K562 (cell line): ENCODE results near the gene NT5C1A. TPM values are rescaled to one million over a fixed set of nuclear protein-coding genes. Genes with fewer than 3 reads are reported as not detected.

ENCODE experiments used
- ARID1B ChIP-seq: fragments of 450-650 bp; IDR thresholded peaks from 2 replicates; pipeline ENCODE4 v1.6.1; 2016; ENCODE audit warnings: antibody characterized with exemption, mild to moderate bottlenecking, inconsistent platforms
- FIP1L1 ChIP-seq: fragments of 200-400 bp; formaldehyde crosslinking; IDR thresholded peaks from 2 replicates; pipeline ENCODE4 v1.6.1; 2018; ENCODE audit warnings: mild to moderate bottlenecking, low read depth, low read length; ENCODE audit not compliant: poor library complexity, severe bottlenecking
- FOXA1 ChIP-seq: fragments of 450-650 bp; IDR thresholded peaks from 2 replicates; pipeline ENCODE4 v1.6.1; 2016; ENCODE audit warnings: mild to moderate bottlenecking, borderline replicate concordance
- FOXA3 ChIP-seq, 2 experiments: fragments of 450-650 bp in 1 of 2; sonication (generic) in 1 of 2; formaldehyde crosslinking; IDR thresholded peaks in 1 of 2; conservative IDR thresholded peaks in 1 of 2; 2 replicates each; pipeline versions ENCODE4 v1.4.0 to v1.8.0; 2020 to 2022; ENCODE audit warnings: mild to moderate bottlenecking in 2 of 2, missing genetic modification reagents in 1 of 2
- GTF2F1 ChIP-seq: IDR thresholded peaks from 2 replicates; pipeline ENCODE4 v1.6.1; 2011; ENCODE audit warnings: low read depth, low read length, improper control_type of control experiment
- MYNN ChIP-seq, 2 experiments: sonication (generic); formaldehyde crosslinking in 1 of 2; IDR thresholded peaks; 2 replicates each; pipeline versions ENCODE4 v1.5.0 to v1.6.1; 2016 to 2020; ENCODE audit warnings: antibody characterized with exemption in 1 of 2, missing genetic modification reagents in 1 of 2
- NBN ChIP-seq: fragments of 450-650 bp; IDR thresholded peaks from 2 replicates; pipeline ENCODE4 v1.6.1; 2016; ENCODE audit warnings: low read depth, mild to moderate bottlenecking
- POLR2A ChIP-seq: fragments of 450-650 bp; conservative IDR thresholded peaks from 2 replicates; pipeline ENCODE4 v1.6.1; 2016
- RCOR1 ChIP-seq, 2 experiments: IDR thresholded peaks; 2 replicates each; pipeline ENCODE4 v1.6.1; 2012; ENCODE audit warnings: low read depth in 2 of 2, low read length in 2 of 2, borderline replicate concordance in 1 of 2, improper control_type of control experiment in 1 of 2
- SPI1 ChIP-seq: IDR thresholded peaks from 2 replicates; pipeline ENCODE4 v1.6.1; 2011; ENCODE audit warnings: low read depth, low read length, control low read depth, borderline replicate concordance
- TCFL5 ChIP-seq: fragments of 250-450 bp; sonication (Bioruptor Pico); conservative IDR thresholded peaks from 2 replicates; pipeline ENCODE4 v1.6.1; 2021; ENCODE audit warnings: mild to moderate bottlenecking, moderate library complexity, matching md5 sums
- ZBED1 ChIP-seq: IDR thresholded peaks from 2 replicates; pipeline ENCODE4 v1.6.1; 2014
- ZNF175 ChIP-seq: fragments of 200-800 bp; sonication (Bioruptor generic); IDR thresholded peaks from 2 replicates; pipeline ENCODE4 v1.6.1; 2016; ENCODE audit warnings: low read depth, mild to moderate bottlenecking, missing genetic modification characterization, missing compliant biosample characterization
- ZNF24 ChIP-seq: fragments of 450-650 bp; IDR thresholded peaks from 2 replicates; pipeline ENCODE4 v1.6.1; 2016
- polyA plus RNA-seq, 8 experiments: library from polyadenylated mRNA; depleted of rRNA in 4 of 8; stranded (reverse) in 5 of 8; unstranded in 3 of 8; fragments of >200 nt; fragmentation: Nextera tagmentation in 2 of 8; fragmentation: Illumina TruSeq in 1 of 8; extraction: Ambion mirVana in 2 of 8; extraction: Trizol in 1 of 8; gene quantifications; 2 replicates each; pipeline versions ENCODE4 v1.2.1 to v1.2.3, GENCODE V29; 2011 to 2014; ENCODE audit warnings: inconsistent platforms in 1 of 8, missing spikeins in 1 of 8
- total RNA-seq, 7 experiments: library from RNA; depleted of rRNA in 6 of 7; stranded (reverse); fragments of >200 nt in 6 of 7; fragmentation: Illumina TruSeq in 2 of 7; extraction: Trizol in 2 of 7; gene quantifications; 2 replicates each; pipeline versions ENCODE4 v1.2.1 to v1.2.3, GENCODE V29; 2011 to 2021; ENCODE audit warnings: low replicate concordance in 1 of 7
- TF ChIP-seq, protein P1 (sequence below): sonication (generic); formaldehyde crosslinking; IDR thresholded peaks from 2 replicates; pipeline ENCODE4 v1.8.0; 2023; ENCODE audit warnings: missing genetic modification reagents, mild to moderate bottlenecking, borderline replicate concordance
- TF ChIP-seq, protein P2 (sequence below): fragments of 250-450 bp; sonication (Bioruptor Pico); IDR thresholded peaks from 2 replicates; pipeline ENCODE4 v1.8.0; 2021; ENCODE audit warnings: moderate library complexity, mild to moderate bottlenecking, inconsistent platforms
- TF ChIP-seq, protein P3 (sequence below): fragments of 450-650 bp; conservative IDR thresholded peaks from 2 replicates; pipeline ENCODE4 v1.6.1; 2016; ENCODE audit warnings: missing genetic modification characterization, low read depth, mild to moderate bottlenecking, control low read depth, missing compliant biosample characterization
- TF ChIP-seq, protein P4 (sequence below): fragments of 250-450 bp; sonication (Bioruptor Pico); IDR thresholded peaks from 2 replicates; pipeline ENCODE4 v1.8.0; 2022; ENCODE audit warnings: inconsistent platforms, mild to moderate bottlenecking, moderate library complexity, borderline replicate concordance

NT5C1A gene
- total and polyA plus RNA-seq, 9 of the 15 experiments (the other 6 are each of a cell fraction or from before 2014, with no cell fraction given), result not detected

DNA sequence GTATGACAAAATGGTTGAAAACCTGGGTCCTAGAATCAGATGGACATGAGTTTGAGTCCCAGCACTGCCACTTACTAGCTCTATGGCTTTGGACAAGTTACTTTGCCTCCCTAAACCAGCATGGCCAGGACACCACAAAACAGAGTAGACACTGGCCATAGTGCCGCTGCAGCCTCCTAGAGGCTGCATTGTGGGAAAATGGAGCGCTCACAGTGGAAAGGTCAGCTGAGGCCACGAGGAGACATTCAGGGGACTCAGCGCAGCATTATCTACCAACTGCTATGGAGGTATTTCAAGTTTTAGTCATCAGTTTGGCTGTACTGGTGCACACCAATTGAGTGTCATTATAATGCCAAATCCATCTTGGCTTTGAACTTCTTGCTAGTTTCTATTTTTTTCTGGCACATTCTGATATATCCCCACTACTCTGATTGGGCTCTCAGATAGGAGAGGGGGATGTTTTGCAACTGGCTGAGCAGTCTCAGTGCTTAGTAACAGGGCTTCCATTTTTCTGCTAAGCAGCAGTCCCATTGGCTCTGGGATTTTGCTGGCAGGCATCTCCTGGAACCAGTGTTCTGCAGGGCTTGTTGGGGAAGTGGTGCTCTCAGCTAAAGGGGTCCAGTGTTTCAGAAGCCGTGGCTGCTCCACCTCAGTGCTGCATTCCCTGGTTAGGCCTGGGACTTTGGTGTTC lies 16.2 kb downstream of the NT5C1A start (continued):
- TF ChIP-seq, protein P1, sequence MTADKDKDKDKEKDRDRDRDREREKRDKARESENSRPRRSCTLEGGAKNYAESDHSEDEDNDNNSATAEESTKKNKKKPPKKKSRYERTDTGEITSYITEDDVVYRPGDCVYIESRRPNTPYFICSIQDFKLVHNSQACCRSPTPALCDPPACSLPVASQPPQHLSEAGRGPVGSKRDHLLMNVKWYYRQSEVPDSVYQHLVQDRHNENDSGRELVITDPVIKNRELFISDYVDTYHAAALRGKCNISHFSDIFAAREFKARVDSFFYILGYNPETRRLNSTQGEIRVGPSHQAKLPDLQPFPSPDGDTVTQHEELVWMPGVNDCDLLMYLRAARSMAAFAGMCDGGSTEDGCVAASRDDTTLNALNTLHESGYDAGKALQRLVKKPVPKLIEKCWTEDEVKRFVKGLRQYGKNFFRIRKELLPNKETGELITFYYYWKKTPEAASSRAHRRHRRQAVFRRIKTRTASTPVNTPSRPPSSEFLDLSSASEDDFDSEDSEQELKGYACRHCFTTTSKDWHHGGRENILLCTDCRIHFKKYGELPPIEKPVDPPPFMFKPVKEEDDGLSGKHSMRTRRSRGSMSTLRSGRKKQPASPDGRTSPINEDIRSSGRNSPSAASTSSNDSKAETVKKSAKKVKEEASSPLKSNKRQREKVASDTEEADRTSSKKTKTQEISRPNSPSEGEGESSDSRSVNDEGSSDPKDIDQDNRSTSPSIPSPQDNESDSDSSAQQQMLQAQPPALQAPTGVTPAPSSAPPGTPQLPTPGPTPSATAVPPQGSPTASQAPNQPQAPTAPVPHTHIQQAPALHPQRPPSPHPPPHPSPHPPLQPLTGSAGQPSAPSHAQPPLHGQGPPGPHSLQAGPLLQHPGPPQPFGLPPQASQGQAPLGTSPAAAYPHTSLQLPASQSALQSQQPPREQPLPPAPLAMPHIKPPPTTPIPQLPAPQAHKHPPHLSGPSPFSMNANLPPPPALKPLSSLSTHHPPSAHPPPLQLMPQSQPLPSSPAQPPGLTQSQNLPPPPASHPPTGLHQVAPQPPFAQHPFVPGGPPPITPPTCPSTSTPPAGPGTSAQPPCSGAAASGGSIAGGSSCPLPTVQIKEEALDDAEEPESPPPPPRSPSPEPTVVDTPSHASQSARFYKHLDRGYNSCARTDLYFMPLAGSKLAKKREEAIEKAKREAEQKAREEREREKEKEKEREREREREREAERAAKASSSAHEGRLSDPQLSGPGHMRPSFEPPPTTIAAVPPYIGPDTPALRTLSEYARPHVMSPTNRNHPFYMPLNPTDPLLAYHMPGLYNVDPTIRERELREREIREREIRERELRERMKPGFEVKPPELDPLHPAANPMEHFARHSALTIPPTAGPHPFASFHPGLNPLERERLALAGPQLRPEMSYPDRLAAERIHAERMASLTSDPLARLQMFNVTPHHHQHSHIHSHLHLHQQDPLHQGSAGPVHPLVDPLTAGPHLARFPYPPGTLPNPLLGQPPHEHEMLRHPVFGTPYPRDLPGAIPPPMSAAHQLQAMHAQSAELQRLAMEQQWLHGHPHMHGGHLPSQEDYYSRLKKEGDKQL (CRISPR knock-in tag), result no peak
- TF ChIP-seq, protein P2, sequence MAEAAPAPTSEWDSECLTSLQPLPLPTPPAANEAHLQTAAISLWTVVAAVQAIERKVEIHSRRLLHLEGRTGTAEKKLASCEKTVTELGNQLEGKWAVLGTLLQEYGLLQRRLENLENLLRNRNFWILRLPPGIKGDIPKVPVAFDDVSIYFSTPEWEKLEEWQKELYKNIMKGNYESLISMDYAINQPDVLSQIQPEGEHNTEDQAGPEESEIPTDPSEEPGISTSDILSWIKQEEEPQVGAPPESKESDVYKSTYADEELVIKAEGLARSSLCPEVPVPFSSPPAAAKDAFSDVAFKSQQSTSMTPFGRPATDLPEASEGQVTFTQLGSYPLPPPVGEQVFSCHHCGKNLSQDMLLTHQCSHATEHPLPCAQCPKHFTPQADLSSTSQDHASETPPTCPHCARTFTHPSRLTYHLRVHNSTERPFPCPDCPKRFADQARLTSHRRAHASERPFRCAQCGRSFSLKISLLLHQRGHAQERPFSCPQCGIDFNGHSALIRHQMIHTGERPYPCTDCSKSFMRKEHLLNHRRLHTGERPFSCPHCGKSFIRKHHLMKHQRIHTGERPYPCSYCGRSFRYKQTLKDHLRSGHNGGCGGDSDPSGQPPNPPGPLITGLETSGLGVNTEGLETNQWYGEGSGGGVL (CRISPR knock-in tag), result no peak
- TF ChIP-seq SPI1, result no peak
- TF ChIP-seq MYNN (IDR thresholded peaks at IDR 0.05), result no peak
- TF ChIP-seq MYNN (CRISPR knock-in tag; IDR thresholded peaks at IDR 0.05), result no peak
- no peak for TF ChIP-seq FIP1L1
- TF ChIP-seq NBN, result no peak
- TF ChIP-seq ARID1B, result no peak
- no peak for TF ChIP-seq ZBED1
- no peak for TF ChIP-seq GTF2F1
- TF ChIP-seq, protein P3, sequence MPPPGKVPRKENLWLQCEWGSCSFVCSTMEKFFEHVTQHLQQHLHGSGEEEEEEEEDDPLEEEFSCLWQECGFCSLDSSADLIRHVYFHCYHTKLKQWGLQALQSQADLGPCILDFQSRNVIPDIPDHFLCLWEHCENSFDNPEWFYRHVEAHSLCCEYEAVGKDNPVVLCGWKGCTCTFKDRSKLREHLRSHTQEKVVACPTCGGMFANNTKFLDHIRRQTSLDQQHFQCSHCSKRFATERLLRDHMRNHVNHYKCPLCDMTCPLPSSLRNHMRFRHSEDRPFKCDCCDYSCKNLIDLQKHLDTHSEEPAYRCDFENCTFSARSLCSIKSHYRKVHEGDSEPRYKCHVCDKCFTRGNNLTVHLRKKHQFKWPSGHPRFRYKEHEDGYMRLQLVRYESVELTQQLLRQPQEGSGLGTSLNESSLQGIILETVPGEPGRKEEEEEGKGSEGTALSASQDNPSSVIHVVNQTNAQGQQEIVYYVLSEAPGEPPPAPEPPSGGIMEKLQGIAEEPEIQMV (tag), result 0 out of 2 replicates have a peak, but pooled peaks have one; percentile 42
- TF ChIP-seq FOXA3 (CRISPR knock-in tag; conservative IDR thresholded peaks at IDR 0.05 in 1 of 2, IDR thresholded peaks at IDR 0.05 in 1 of 2), result no peak
- TF ChIP-seq, protein P4, sequence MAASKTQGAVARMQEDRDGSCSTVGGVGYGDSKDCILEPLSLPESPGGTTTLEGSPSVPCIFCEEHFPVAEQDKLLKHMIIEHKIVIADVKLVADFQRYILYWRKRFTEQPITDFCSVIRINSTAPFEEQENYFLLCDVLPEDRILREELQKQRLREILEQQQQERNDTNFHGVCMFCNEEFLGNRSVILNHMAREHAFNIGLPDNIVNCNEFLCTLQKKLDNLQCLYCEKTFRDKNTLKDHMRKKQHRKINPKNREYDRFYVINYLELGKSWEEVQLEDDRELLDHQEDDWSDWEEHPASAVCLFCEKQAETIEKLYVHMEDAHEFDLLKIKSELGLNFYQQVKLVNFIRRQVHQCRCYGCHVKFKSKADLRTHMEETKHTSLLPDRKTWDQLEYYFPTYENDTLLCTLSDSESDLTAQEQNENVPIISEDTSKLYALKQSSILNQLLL (CRISPR knock-in tag), result no peak
- TF ChIP-seq ZNF175 (CRISPR knock-in tag), result no peak
- 0 out of 4 replicates have a peak, but pooled peaks of 1 of the 2 experiments have one; percentile 18 for TF ChIP-seq RCOR1 (IDR thresholded peaks at IDR 0.05; ENCODE audit: borderline replicate concordance in 1 of 2, low read depth in 2 of 2, low read length in 2 of 2)
- no peak for TF ChIP-seq TCFL5 (CRISPR knock-in tag)
- TF ChIP-seq POLR2A, result no peak
- no peak for TF ChIP-seq FOXA1
- TF ChIP-seq ZNF24, result no peak
